Keratinocyte (primary cell): Measurements from ENCODE around the gene ATF1. TPM values are rescaled to one million over a fixed set of nuclear protein-coding genes. Genes with fewer than 3 reads are reported as not detected.

ENCODE experiments used
- DNase-seq: peaks from one replicate; pipeline ENCODE4 v3.0.0-alpha.2; 2011; ENCODE audit warnings: low read depth, missing footprints, low spot score
- FAIRE-seq: peaks from 2 replicates; lab custom pipeline; 2011; peaks lifted over from hg19 to GRCh38; lab: Jason Lieb, UNC
- H2AFZ ChIP-seq: 2 replicates; pipeline ENCODE4 v1.6.0; 2012; ENCODE audit warnings: low read length, control low read depth, inconsistent platforms; ENCODE audit not compliant: control insufficient read depth
- H3K27ac ChIP-seq: 2 replicates; pipeline ENCODE4 v1.5.1; 2011; ENCODE audit warnings: low read length; ENCODE audit not compliant: control insufficient read depth, insufficient read depth
- H3K27me3 ChIP-seq: 3 replicates; pipeline ENCODE4 v1.6.0; 2011; ENCODE audit warnings: low read length; ENCODE audit not compliant: control insufficient read depth, insufficient read depth; ENCODE audit errors: extremely low read depth
- H3K36me3 ChIP-seq, 2 experiments: 2 replicates in 1 of 2; 3 replicates in 1 of 2; pipeline ENCODE4 v1.5.1; 2011; ENCODE audit warnings: low read length in 2 of 2, mild to moderate bottlenecking in 1 of 2; ENCODE audit not compliant: control insufficient read depth in 2 of 2, insufficient read depth in 2 of 2; ENCODE audit errors: extremely low read depth in 1 of 2
- H3K4me1 ChIP-seq: 3 replicates; pipeline ENCODE4 v1.5.1; 2011; ENCODE audit warnings: low read length; ENCODE audit not compliant: control insufficient read depth, insufficient read depth; ENCODE audit errors: extremely low read depth
- H3K4me2 ChIP-seq: 3 replicates; pipeline ENCODE4 v1.6.0; 2011; ENCODE audit warnings: low read depth, low read length; ENCODE audit not compliant: control insufficient read depth, insufficient read depth; ENCODE audit errors: extremely low read depth
- H3K4me3 ChIP-seq, 3 experiments: fragments of 200-600 bp in 1 of 3; sonication (generic) in 1 of 3; 2 replicates in 2 of 3; 3 replicates in 1 of 3; pipeline ENCODE4 v1.5.1; 2011 to 2016; ENCODE audit warnings: low read length in 3 of 3, mild to moderate bottlenecking in 3 of 3, control low read depth in 2 of 3, inconsistent platforms in 1 of 3, low read depth in 1 of 3, mixed read lengths in 1 of 3, mixed run types in 1 of 3, moderate library complexity in 1 of 3; ENCODE audit not compliant: control insufficient read depth in 2 of 3, insufficient read depth in 2 of 3; ENCODE audit errors: extremely low read depth in 1 of 3
- H3K79me2 ChIP-seq: 2 replicates; pipeline ENCODE4 v1.6.0; 2012; ENCODE audit warnings: low read length; ENCODE audit not compliant: control insufficient read depth, insufficient read depth
- H3K9ac ChIP-seq: 3 replicates; pipeline ENCODE4 v1.6.0; 2011; ENCODE audit warnings: low read length; ENCODE audit not compliant: control insufficient read depth, insufficient read depth; ENCODE audit errors: extremely low read depth
- H3K9me1 ChIP-seq: 3 replicates; pipeline ENCODE4 v1.6.0; 2011; ENCODE audit warnings: low read length; ENCODE audit not compliant: control insufficient read depth, insufficient read depth; ENCODE audit errors: extremely low read depth
- H3K9me3 ChIP-seq: 2 replicates; pipeline ENCODE4 v1.5.1; 2012; ENCODE audit warnings: low read depth, low read length; ENCODE audit not compliant: control insufficient read depth
- H4K20me1 ChIP-seq: 3 replicates; pipeline ENCODE4 v1.6.0; 2011; ENCODE audit warnings: low read length; ENCODE audit not compliant: control insufficient read depth, insufficient read depth; ENCODE audit errors: extremely low read depth
- EZH2 ChIP-seq: IDR thresholded peaks from one replicate; pipeline ENCODE4 v1.6.1; 2012; ENCODE audit warnings: inconsistent platforms, mild to moderate bottlenecking, low read length, moderate library complexity
- dilution Hi-C: fragments of 300-500 bp; cut with MboI; formaldehyde crosslinking; loops from one replicate; pipeline ENCODE4 v1.7.0; 2020; ENCODE audit warnings: low sequenced_read_pairs; ENCODE audit not compliant: extremely low pct_ligation_motif_present
- polyA plus RNA-seq, 5 experiments: library from polyadenylated mRNA; depleted of rRNA in 3 of 5; stranded (reverse) in 3 of 5; stranded (forward) in 1 of 5; unstranded in 1 of 5; fragments of >200 nt; gene quantifications; 1 replicate in 1 of 5; 2 replicates in 3 of 5; 3 replicates in 1 of 5; pipeline versions ENCODE4 v1.2.1 to v1.2.3, GENCODE V29; 2011 to 2012; ENCODE audit warnings: missing spikeins in 2 of 5, low read depth in 1 of 5, low replicate concordance in 1 of 5
- TF ChIP-seq, protein P1 (sequence below), 3 experiments: IDR thresholded peaks in 1 of 3; conservative IDR thresholded peaks in 1 of 3; optimal IDR thresholded peaks in 1 of 3; 2 replicates in 2 of 3; 3 replicates in 1 of 3; pipeline versions ENCODE3 to v1.5.1; 2011; ENCODE audit warnings: low read length in 3 of 3, mild to moderate bottlenecking in 3 of 3, moderate library complexity in 2 of 3, control low read depth in 1 of 3, inconsistent platforms in 1 of 3; ENCODE audit not compliant: insufficient read depth in 2 of 3; ENCODE audit errors: extremely low read depth in 1 of 3

Gene ATF1
- polyA plus RNA-seq, 1 donor (not counting 4 experiments of a cell fraction or from before 2014, with no cell fraction given): 37.4 TPM

DNA sequence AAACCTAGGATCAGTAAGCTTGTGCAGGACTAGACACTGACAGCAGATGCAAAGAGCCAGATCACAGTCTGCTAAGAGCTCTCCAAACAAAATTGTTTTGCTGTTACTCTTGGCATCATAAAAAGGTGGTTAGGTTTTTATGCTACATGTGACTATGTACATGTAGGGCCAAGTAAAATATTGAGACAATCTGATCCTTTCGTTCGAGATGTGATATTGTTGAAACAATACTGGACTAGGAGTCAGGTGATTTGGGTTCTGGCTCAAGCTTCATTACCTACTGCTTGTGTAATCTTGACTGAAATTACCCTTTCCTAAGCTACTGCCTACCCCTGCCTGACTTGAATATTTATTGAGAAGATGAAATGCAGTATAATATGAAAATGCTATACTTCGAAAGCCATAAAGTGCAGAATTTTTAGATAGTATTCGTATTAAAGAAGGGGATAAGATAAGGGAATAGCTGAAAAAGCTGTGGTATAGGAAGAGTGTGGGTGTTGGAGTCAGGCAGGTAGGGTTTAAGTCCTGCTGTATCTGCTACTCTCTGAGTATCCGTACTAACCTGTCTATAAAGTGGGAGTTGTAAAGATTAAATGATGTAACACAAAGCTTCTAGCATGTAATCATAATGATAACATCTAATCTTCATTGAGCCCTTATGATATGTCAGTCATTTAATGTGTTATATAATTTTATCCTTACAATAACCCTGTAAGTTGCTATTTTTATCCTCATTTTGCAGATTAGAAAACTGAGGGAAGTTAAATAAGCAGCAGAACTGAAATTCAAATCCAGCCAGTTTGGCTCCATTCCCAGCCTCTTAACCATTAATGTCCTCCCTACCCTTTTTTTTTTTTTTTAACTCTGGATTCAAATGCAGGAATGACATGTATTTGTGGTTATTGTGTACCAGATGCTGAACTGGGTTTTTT is 38.6 kb upstream of the ATF1 start:
- Histone ChIP-seq H3K9ac (no peak overlapping the region), H3K79me2 (no peaks in the 10 kb centered on the region), H3K9me1 (peaks cover 2% of the 10 kb centered on the region), H3K9me3 (no peaks in the 10 kb centered on the region), H3K4me1 (peaks cover 5% of the 10 kb centered on the region), H2AFZ (no peak overlapping the region), H3K27me3 (no peaks in the 10 kb centered on the region), H3K4me2 (no peak overlapping the region), H3K27ac (no peak overlapping the region), H3K36me3 (peaks cover 40 to 43% of the 10 kb centered on the region in 2 experiments), H3K4me3 (no peak overlapping the region), H4K20me1 (no peaks in the 10 kb centered on the region)
- DNase-seq (no peak), FAIRE-seq (no peak)
- dilution Hi-C loops: no loop called here
- TF ChIP-seq, protein P1, sequence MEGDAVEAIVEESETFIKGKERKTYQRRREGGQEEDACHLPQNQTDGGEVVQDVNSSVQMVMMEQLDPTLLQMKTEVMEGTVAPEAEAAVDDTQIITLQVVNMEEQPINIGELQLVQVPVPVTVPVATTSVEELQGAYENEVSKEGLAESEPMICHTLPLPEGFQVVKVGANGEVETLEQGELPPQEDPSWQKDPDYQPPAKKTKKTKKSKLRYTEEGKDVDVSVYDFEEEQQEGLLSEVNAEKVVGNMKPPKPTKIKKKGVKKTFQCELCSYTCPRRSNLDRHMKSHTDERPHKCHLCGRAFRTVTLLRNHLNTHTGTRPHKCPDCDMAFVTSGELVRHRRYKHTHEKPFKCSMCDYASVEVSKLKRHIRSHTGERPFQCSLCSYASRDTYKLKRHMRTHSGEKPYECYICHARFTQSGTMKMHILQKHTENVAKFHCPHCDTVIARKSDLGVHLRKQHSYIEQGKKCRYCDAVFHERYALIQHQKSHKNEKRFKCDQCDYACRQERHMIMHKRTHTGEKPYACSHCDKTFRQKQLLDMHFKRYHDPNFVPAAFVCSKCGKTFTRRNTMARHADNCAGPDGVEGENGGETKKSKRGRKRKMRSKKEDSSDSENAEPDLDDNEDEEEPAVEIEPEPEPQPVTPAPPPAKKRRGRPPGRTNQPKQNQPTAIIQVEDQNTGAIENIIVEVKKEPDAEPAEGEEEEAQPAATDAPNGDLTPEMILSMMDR (optimal IDR thresholded peaks at IDR 0.05 in 1 of 3, IDR thresholded peaks at IDR 0.05 in 1 of 3, conservative IDR thresholded peaks at IDR 0.05 in 1 of 3; ENCODE audit: extremely low read depth in 1 of 3, insufficient read depth in 2 of 3, low read length in 3 of 3): no peak
- no peak for TF ChIP-seq EZH2

DNA sequence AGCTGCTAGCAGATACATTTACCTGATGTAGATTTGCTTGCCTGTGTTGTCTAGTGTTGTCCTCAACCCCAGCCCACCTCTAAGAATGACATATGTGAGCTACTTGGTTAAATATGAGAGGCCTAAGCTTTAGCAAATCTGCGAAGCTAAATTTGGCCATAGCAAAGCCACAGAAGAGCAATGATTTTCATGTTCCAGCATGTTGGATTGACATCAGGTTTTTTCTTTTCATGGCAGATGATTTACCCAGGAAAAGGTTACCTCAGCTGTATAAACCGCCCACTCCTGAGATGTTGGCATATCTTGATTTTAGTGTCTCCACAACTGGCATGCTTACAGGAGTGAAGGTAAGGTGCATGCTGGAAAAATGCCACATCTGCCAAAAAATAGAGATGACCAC is 36.4 kb upstream of the ATF1 start:
- Histone ChIP-seq H3K27ac (no peak overlapping the region), H3K9me3 (no peaks in the 10 kb centered on the region), H3K4me1 (peaks cover 5% of the 10 kb centered on the region), H2AFZ (no peak overlapping the region), H3K9ac (no peak overlapping the region), H4K20me1 (no peaks in the 10 kb centered on the region), H3K79me2 (no peaks in the 10 kb centered on the region), H3K4me2 (no peak overlapping the region), H3K36me3 (peaks cover 45 to 47% of the 10 kb centered on the region in 2 experiments), H3K4me3 (no peak overlapping the region), H3K27me3 (no peaks in the 10 kb centered on the region), H3K9me1 (peaks cover 2% of the 10 kb centered on the region)
- FAIRE-seq (peak; percentile 17), DNase-seq (no peak)
- dilution Hi-C loops: no loop called here
- TF ChIP-seq, protein P1 (optimal IDR thresholded peaks at IDR 0.05 in 1 of 3, IDR thresholded peaks at IDR 0.05 in 1 of 3, conservative IDR thresholded peaks at IDR 0.05 in 1 of 3; ENCODE audit: extremely low read depth in 1 of 3, insufficient read depth in 2 of 3, low read length in 3 of 3): no peak
- no peak for TF ChIP-seq EZH2
